Ectodermal cell (in vitro differentiated cells): ENCODE data around the gene HMOX1. TPM values are rescaled to one million over a fixed set of nuclear protein-coding genes. Genes with fewer than 3 reads are reported as not detected.
A peak's percentile ranks its signal among the peaks of the same experiment; 100 is the strongest.

Experiments
- H3K27ac ChIP-seq: 2 replicates; pipeline ENCODE4 v1.7.0; 2013; ENCODE audit warnings: mild to moderate bottlenecking, low read depth, low read length; ENCODE audit not compliant: insufficient read depth, poor library complexity, severe bottlenecking
- H3K27me3 ChIP-seq: 2 replicates; pipeline ENCODE4 v1.7.0; 2013; ENCODE audit warnings: mild to moderate bottlenecking, low read length; ENCODE audit not compliant: insufficient read depth, control insufficient read depth, poor library complexity, severe bottlenecking
- H3K36me3 ChIP-seq: one replicate; pipeline ENCODE4 v1.7.0; 2013; ENCODE audit warnings: low read length; ENCODE audit not compliant: control insufficient read depth, insufficient read depth
- H3K4me1 ChIP-seq: one replicate; pipeline ENCODE4 v1.7.0; 2013; ENCODE audit warnings: low read length; ENCODE audit not compliant: control insufficient read depth, insufficient read depth
- H3K4me3 ChIP-seq: 2 replicates; pipeline ENCODE4 v1.7.0; 2013; ENCODE audit warnings: low read depth, low read length, control low read depth; ENCODE audit not compliant: insufficient read depth
- H3K9me3 ChIP-seq: 2 replicates; pipeline ENCODE4 v1.7.0; 2013; ENCODE audit warnings: mild to moderate bottlenecking, low read length, moderate library complexity; ENCODE audit not compliant: control insufficient read depth
- WGBS, 2 experiments: methylation state at CpG; one replicate each; pipeline ENCODE4 v1.1.7; 2013; ENCODE audit warnings: missing lambda C conversion rate in 2 of 2; 5-methylcytosine and 5-hydroxymethylcytosine counted together
- polyA plus RNA-seq, 4 experiments: library from polyadenylated mRNA; stranded (reverse); fragments of 50-300 nt; gene quantifications; one replicate each; pipeline ENCODE4 v1.2.3, GENCODE V29; 2013

Gene HMOX1
- polyA plus RNA-seq (2013, experiment 1 of 4): 7.8 TPM
- polyA plus RNA-seq (2013, experiment 2 of 4): 8.9 TPM
- polyA plus RNA-seq (2013, experiment 3 of 4): 9.2 TPM
- 7.3 TPM for polyA plus RNA-seq (2013, experiment 4 of 4)

DNA sequence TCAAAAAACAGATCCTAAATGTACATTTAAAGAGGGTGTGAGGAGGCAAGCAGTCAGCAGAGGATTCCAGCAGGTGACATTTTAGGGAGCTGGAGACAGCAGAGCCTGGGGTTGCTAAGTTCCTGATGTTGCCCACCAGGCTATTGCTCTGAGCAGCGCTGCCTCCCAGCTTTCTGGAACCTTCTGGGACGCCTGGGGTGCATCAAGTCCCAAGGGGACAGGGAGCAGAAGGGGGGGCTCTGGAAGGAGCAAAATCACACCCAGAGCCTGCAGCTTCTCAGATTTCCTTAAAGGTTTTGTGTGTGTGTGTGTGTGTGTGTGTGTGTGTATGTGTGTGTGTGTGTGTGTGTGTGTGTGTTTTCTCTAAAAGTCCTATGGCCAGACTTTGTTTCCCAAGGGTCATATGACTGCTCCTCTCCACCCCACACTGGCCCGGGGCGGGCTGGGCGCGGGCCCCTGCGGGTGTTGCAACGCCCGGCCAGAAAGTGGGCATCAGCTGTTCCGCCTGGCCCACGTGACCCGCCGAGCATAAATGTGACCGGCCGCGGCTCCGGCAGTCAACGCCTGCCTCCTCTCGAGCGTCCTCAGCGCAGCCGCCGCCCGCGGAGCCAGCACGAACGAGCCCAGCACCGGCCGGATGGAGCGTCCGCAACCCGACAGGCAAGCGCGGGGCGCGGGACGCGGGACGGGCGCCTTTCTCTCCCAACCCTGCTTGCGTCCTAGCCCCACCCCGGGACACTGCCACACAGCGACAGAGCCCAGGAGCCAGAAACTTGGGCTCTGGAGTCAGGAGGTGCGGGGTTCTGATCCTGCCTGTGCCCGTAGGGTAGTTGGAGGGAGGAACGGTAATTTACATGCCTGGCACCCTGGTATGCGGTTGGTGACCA lies at the start of gene HMOX1:
Gene HMOX1 (plus strand): TSS at position 560 of the 887 bp plus-strand sequence. CDS start 78 bp downstream, at position 638.
- Histone ChIP-seq H3K27ac (no peak within 1 kb of the TSS), H3K9me3 (no peaks in the 10 kb centered on the region), H3K27me3 (peaks cover 7% of the 10 kb centered on the region), H3K4me3 (peak within 1 kb of the TSS; percentile 47), H3K4me1 (peaks cover 12% of the 10 kb centered on the region), H3K36me3 (no peaks in the 10 kb centered on the region)
- WGBS, 2 experiments: 5 to 7% methylated on average over 47 of the region's 47 CpGs

- no peaks in the 10 kb centered on the region for H3K9me3 ChIP-seq
- no peaks in the 10 kb centered on the region for H3K4me1 ChIP-seq
- H3K4me3 ChIP-seq: no peak overlapping the region
- no peak overlapping the region for H3K27ac ChIP-seq
- H3K36me3 ChIP-seq: peaks cover 21% of the 10 kb centered on the region
- WGBS, 2 experiments: 93 to 96% methylated on average over 6 of the region's 6 CpGs
- no peaks in the 10 kb centered on the region for H3K27me3 ChIP-seq
Observed at GRCh38 chr22:35332278-35332677, 48.6 kb upstream of the HMOX1 start.

DNA sequence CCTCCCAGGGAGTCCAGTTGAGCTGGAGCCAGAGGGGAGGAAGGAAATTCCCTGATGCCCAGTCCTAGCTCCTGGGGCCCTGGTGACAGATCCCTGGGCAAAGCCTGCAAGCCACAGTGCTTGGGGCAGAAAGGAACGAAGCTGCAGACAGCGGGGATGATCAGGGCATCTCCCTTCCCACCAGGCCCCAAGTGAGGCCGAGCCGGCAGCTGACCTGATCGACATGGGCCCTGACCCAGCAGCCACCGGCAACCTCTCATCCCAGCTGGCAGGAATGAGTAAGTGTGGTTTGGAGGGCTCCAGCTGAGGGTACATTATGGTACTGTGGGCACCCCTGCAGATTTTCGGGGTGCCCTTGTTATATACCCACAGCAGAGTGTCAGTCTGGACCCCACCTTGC lies 47.7 kb upstream of the HMOX1 start:
- no peaks in the 10 kb centered on the region for H3K27me3 ChIP-seq
- H3K9me3 ChIP-seq: no peaks in the 10 kb centered on the region
- no peaks in the 10 kb centered on the region for H3K4me1 ChIP-seq
- H3K36me3 ChIP-seq: peaks cover 12% of the 10 kb centered on the region
- no peak overlapping the region for H3K27ac ChIP-seq
- H3K4me3 ChIP-seq: no peak overlapping the region
- WGBS, 2 experiments: 95% methylated on average over 7 of the region's 7 CpGs

DNA sequence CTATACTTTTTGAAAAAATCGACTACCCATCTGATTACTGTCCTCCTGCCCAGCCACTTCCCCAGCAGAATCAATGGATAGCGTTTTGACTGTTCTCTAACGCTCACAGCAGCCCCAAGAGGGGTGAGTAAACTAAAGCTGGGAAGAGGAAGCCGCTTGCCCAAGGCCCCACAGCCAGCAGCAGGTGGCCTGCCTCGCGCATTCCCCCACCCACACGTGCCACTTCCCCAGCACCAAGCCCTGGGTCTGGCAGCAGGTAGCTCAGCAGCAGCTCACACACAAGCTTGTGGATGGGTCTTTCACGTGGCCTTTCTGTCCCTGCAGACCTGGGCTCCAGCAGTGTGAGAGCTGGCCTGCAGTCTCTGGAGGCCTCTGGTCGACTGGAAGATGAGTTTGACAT lies 46.9 kb upstream of the HMOX1 start:
- no peak overlapping the region for H3K27ac ChIP-seq
- 76 to 77% methylated on average over 9 of the region's 9 CpGs for WGBS, 2 experiments

GRCh38 chr22:35335468-35335867 lies 45.4 kb upstream of the HMOX1 start:
- Histone ChIP-seq H3K9me3 (no peaks in the 10 kb centered on the region), H3K27me3 (no peaks in the 10 kb centered on the region), H3K36me3 (peaks cover 8% of the 10 kb centered on the region), H3K4me3 (no peak overlapping the region), H3K4me1 (no peaks in the 10 kb centered on the region), H3K27ac (no peak overlapping the region)
- 90 to 91% methylated on average over 7 of the region's 7 CpGs for WGBS, 2 experiments

More for the DNA sequence above, 46.9 kb upstream of the HMOX1 start:
- H3K4me3 ChIP-seq: no peak overlapping the region
- H3K9me3 ChIP-seq: no peaks in the 10 kb centered on the region
- no peaks in the 10 kb centered on the region for H3K4me1 ChIP-seq
- H3K36me3 ChIP-seq: peaks cover 8% of the 10 kb centered on the region
- no peaks in the 10 kb centered on the region for H3K27me3 ChIP-seq

GRCh38 chr22:35335936-35336781 lies 44.7 kb upstream of the HMOX1 start:
- 91 to 92% methylated on average over 12 of the region's 12 CpGs for WGBS, 2 experiments
- no peaks in the 10 kb centered on the region for H3K27me3 ChIP-seq
- H3K36me3 ChIP-seq: peaks cover 8% of the 10 kb centered on the region
- H3K4me3 ChIP-seq: no peak overlapping the region
- H3K27ac ChIP-seq: no peak overlapping the region
- no peaks in the 10 kb centered on the region for H3K4me1 ChIP-seq
- H3K9me3 ChIP-seq: no peaks in the 10 kb centered on the region

DNA sequence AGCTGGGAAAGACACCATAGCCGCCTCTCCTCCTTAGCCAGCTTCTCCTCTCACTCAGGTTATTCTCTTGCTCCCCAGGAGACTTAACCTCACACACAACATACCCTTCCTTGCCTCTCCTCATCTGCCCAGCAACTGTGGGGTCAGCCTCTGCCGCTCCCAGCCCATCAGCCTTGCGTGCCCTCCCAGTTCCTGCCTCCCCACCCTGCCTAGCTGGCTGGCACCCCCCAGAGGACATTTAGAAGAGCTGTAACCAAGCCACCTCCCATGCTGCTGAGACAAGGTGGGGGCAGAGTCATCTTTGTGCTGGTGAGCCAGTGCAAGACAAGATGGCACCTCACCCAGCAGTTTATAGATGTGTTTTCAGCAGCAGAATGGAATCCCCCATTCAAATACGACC lies 43.0 kb upstream of the HMOX1 start:
- Histone ChIP-seq H3K27ac (no peak overlapping the region), H3K36me3 (peaks cover 3% of the 10 kb centered on the region), H3K4me3 (no peak overlapping the region), H3K9me3 (no peaks in the 10 kb centered on the region), H3K4me1 (no peaks in the 10 kb centered on the region), H3K27me3 (no peaks in the 10 kb centered on the region)
- 81 to 85% methylated on average over 4 of the region's 4 CpGs for WGBS, 2 experiments

GRCh38 chr22:35341090-35341874 lies 39.6 kb upstream of the HMOX1 start:
- WGBS, 2 experiments: 94% methylated on average over 19 of the region's 19 CpGs
- no peaks in the 10 kb centered on the region for H3K36me3 ChIP-seq
- H3K9me3 ChIP-seq: no peaks in the 10 kb centered on the region
- no peaks in the 10 kb centered on the region for H3K4me1 ChIP-seq
- no peaks in the 10 kb centered on the region for H3K27me3 ChIP-seq
- no peak overlapping the region for H3K4me3 ChIP-seq
- H3K27ac ChIP-seq: no peak overlapping the region

DNA sequence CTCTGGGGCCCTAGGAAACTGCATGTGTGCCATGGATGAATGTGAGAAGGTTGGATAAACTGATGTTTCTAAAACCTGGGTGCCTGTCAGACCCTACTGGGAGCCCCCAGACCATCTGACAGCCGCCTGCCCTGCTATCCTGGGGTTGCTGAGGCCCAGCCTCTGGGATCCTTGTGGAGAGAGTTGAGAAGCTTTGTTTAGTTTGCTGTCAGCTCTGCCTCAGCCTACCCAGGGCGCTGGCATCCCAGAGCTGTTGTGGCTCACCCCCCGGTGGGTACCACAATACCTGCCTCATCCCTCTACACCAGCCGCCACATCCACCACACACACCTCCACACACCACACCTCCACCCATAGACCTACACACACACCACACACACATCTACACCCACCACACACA lies 38.5 kb upstream of the HMOX1 start:
- Histone ChIP-seq H3K9me3 (no peaks in the 10 kb centered on the region), H3K36me3 (no peaks in the 10 kb centered on the region), H3K4me3 (no peak overlapping the region), H3K27me3 (no peaks in the 10 kb centered on the region), H3K27ac (no peak overlapping the region), H3K4me1 (no peaks in the 10 kb centered on the region)
- WGBS, 2 experiments: 87% methylated on average over 4 of the region's 4 CpGs
